ENCODE results near the gene IVL. TPM values are rescaled to one million over a fixed set of nuclear protein-coding genes. Genes with fewer than 3 reads are reported as not detected.

The IVL gene
- total RNA-seq, 6 experiments from 2014 or later, result not detected

DNA sequence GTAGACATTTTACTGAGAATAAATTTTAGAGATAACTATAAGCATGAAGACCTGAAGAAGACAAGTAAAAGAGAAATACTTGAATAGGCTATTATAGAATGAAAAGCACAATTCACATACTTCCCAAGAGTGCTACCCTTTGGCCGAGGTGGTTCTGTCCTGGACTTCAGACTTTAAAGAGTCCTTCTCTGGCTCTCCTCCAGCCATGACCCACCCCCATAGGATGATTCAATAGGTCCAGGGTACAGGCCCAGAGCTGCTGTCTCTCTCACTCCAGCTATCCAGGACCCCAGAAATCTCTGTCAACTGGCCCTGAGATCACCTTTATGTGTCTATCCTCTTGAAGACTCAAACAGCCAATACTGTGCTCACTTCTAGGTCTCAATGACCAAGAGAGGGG is 31.5 kb upstream of the IVL start:
- Mint-ChIP-seq H3K27me3 (ENCODE audit: insufficient read depth) (peaks cover 2% of the 10 kb centered on the region), H3K4me3 (no peak overlapping the region), H3K36me3 (ENCODE audit: low read depth) (no peaks in the 10 kb centered on the region), H3K4me1 (ENCODE audit: low read depth) (peaks cover 7% of the 10 kb centered on the region; the same call in 1 of the 2 replicates), H3K9me3 (no peaks in the 10 kb centered on the region; the same call in 1 of the 2 replicates), H3K27ac (no peak overlapping the region)
- TF ChIP-seq, protein P1, sequence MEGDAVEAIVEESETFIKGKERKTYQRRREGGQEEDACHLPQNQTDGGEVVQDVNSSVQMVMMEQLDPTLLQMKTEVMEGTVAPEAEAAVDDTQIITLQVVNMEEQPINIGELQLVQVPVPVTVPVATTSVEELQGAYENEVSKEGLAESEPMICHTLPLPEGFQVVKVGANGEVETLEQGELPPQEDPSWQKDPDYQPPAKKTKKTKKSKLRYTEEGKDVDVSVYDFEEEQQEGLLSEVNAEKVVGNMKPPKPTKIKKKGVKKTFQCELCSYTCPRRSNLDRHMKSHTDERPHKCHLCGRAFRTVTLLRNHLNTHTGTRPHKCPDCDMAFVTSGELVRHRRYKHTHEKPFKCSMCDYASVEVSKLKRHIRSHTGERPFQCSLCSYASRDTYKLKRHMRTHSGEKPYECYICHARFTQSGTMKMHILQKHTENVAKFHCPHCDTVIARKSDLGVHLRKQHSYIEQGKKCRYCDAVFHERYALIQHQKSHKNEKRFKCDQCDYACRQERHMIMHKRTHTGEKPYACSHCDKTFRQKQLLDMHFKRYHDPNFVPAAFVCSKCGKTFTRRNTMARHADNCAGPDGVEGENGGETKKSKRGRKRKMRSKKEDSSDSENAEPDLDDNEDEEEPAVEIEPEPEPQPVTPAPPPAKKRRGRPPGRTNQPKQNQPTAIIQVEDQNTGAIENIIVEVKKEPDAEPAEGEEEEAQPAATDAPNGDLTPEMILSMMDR (IDR thresholded peaks at IDR 0.05), result no peak
- no peak for DNase-seq

DNA sequence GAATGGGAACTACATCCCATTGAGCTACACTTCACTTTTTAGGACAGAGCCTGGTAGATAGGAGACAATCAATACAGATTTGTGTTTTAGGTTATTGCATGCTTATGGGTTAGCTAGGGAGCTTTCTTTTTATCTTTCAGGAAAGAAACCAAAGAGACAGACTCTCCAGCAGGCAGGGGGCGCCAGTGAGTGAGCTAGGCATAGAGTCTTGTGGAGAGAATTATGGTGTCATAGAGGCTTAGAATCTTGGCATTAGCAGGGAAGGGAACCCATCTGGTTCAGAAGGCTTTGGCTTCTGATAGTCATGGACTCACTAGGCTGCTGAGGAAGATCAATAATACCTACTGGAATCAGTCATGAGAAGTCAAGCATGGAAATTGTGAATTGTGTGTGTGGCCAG is 30.3 kb upstream of the IVL start, which contains the start of gene SMCP:
Gene SMCP, plus strand, starts transcription at position 281 of the 400 bp plus-strand sequence. CDS start 6,101 bp downstream, outside the sequence.
- no peak for DNase-seq
- TF ChIP-seq, protein P1 (IDR thresholded peaks at IDR 0.05), result peak; percentile 47; the same call in 1 of the 2 replicates
- H3K27me3 Mint-ChIP-seq (ENCODE audit: insufficient read depth), result peaks cover 2% of the 10 kb centered on the region; the same call in 1 of the 2 replicates
- H3K9me3 Mint-ChIP-seq, result peaks cover 5% of the 10 kb centered on the region
- H3K36me3 Mint-ChIP-seq (ENCODE audit: low read depth), result no peaks in the 10 kb centered on the region
- H3K4me3 Mint-ChIP-seq, result no peak within 1 kb of the TSS
- peaks cover 7% of the 10 kb centered on the region; the same call in 1 of the 2 replicates for H3K4me1 Mint-ChIP-seq (ENCODE audit: low read depth)
- H3K27ac Mint-ChIP-seq, result no peak within 1 kb of the TSS

DNA sequence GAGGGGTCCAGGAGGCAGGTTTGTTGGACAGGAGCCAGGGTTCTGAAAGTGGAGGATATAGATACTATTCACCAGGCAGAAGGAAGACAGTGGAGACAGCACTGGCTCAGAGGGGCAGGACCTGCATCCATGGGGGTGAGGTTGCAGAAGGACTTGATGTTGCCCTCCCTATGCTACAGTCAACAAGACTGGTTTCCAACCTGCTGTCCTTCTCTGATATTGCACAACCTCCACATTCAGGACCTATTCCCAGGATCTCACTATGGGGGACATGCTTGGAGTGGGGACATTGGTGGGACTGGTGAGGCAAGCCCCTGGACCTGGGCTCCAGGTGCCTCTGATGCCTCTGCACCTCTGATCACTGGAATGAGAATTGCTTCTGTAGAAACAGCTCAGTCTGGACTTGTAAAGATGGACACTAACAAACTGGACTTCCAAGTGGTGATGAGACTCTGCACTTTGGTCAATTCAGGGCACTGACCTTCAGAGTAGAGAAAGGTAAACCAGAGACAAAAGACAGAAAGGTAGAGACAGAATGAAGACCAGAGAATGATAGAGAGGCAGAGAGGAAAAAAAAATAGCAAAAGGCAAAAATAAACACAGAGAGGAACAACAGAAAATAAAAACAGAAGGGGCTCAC is 28.7 kb upstream of the IVL start:
- H3K27ac Mint-ChIP-seq, result no peak overlapping the region
- TF ChIP-seq, protein P1 (IDR thresholded peaks at IDR 0.05), result no peak
- peaks cover 5% of the 10 kb centered on the region for H3K9me3 Mint-ChIP-seq
- peaks cover 11% of the 10 kb centered on the region; the same call in 1 of the 2 replicates for H3K4me1 Mint-ChIP-seq (ENCODE audit: low read depth)
- no peaks in the 10 kb centered on the region for H3K36me3 Mint-ChIP-seq (ENCODE audit: low read depth)
- no peak for DNase-seq
- no peak overlapping the region for H3K4me3 Mint-ChIP-seq
- peaks cover 2% of the 10 kb centered on the region; the same call in 1 of the 2 replicates for H3K27me3 Mint-ChIP-seq (ENCODE audit: insufficient read depth)

DNA sequence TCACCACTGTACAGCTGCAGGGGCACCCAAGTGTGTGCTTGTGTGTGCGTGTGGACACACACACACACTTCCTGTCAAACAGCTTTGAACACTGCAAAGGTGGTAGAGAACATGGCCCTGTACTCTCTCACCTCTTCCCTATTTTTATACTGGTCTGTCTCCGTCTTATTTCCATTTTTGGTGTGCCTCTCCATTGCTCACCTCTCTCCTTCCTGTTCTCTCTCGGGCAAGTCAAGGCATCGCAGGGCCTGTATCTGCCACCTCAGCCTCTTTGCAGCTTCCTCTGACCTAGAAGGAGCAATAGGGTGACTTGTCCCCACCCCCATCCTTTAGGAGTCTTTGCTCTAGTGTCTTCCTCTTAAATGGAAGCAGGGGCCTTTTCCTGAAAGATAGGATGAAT is 28.0 kb upstream of the IVL start:
- Mint-ChIP-seq H3K27me3 (ENCODE audit: insufficient read depth) (peaks cover 2% of the 10 kb centered on the region; the same call in 1 of the 2 replicates), H3K36me3 (ENCODE audit: low read depth) (no peaks in the 10 kb centered on the region), H3K4me1 (ENCODE audit: low read depth) (peaks cover 17% of the 10 kb centered on the region; the same call in 1 of the 2 replicates), H3K9me3 (peaks cover 5% of the 10 kb centered on the region), H3K4me3 (no peak overlapping the region), H3K27ac (no peak overlapping the region)
- TF ChIP-seq, protein P1 (IDR thresholded peaks at IDR 0.05), result no peak
- no peak for DNase-seq

DNA sequence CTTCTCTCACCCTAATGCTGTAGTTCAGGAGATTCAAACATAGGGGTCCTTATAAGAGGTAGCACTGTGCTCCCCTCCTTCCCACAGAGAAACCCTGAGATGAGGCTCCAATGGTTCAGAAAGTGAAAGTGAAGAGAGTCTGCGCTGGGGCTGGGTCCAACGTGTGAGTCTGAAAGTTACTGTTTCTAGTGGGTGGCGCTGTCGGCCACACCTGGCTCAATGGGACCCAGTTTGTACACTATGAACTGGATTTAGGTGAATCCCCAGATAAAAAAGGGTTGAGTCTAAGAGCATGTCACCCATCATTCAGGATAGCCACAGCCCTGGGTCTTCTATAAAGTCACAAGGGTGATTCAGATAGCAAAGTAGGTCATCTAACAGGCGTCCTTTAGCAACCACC is 27.4 kb upstream of the IVL start:
- peaks cover 2% of the 10 kb centered on the region; the same call in 1 of the 2 replicates for H3K27me3 Mint-ChIP-seq (ENCODE audit: insufficient read depth)
- no peak for DNase-seq
- peaks cover 23% of the 10 kb centered on the region; the same call in 1 of the 2 replicates for H3K4me1 Mint-ChIP-seq (ENCODE audit: low read depth)
- TF ChIP-seq, protein P1 (IDR thresholded peaks at IDR 0.05), result no peak
- H3K4me3 Mint-ChIP-seq, result no peak overlapping the region
- H3K9me3 Mint-ChIP-seq, result peaks cover 5% of the 10 kb centered on the region
- H3K36me3 Mint-ChIP-seq (ENCODE audit: low read depth), result no peaks in the 10 kb centered on the region
- H3K27ac Mint-ChIP-seq, result no peak overlapping the region
